H9 (cell line): ENCODE measurements around the gene NMRK1. TPM values are rescaled to one million over a fixed set of nuclear protein-coding genes. Genes with fewer than 3 reads are reported as not detected.

Experiments used
- DNase-seq: peaks from one replicate; pipeline ENCODE4 v3.0.0-alpha.2; 2017
- H2AFZ ChIP-seq: one replicate; pipeline ENCODE4 v1.6.1; 2013; ENCODE audit warnings: mild to moderate bottlenecking, low read length, control low read depth, moderate library complexity
- H2AK5ac ChIP-seq: 2 replicates; pipeline ENCODE4 v1.6.1; 2013; ENCODE audit warnings: low read length, control low read depth, mixed read lengths; ENCODE audit not compliant: insufficient read length
- H2BK120ac ChIP-seq: one replicate; pipeline ENCODE4 v1.6.1; 2013; ENCODE audit warnings: low read depth, mild to moderate bottlenecking, low read length, control low read depth, inconsistent platforms; ENCODE audit not compliant: poor library complexity, severe bottlenecking
- H2BK12ac ChIP-seq: 2 replicates; pipeline ENCODE4 v1.6.1; 2013; ENCODE audit warnings: low read length, control low read depth, mixed read lengths, low read depth; ENCODE audit not compliant: insufficient read length
- H2BK15ac ChIP-seq: 2 replicates; pipeline ENCODE4 v1.6.1; 2013; ENCODE audit warnings: low read depth, low read length, control low read depth
- H2BK20ac ChIP-seq: one replicate; pipeline ENCODE4 v1.6.1; 2013; ENCODE audit warnings: low read depth, mild to moderate bottlenecking, low read length, control low read depth, inconsistent platforms; ENCODE audit not compliant: poor library complexity, severe bottlenecking
- H2BK5ac ChIP-seq: 2 replicates; pipeline ENCODE4 v1.6.1; 2013; ENCODE audit warnings: low read length, control low read depth, mixed read lengths; ENCODE audit not compliant: insufficient read length
- H3K14ac ChIP-seq: 2 replicates; pipeline ENCODE4 v1.6.1; 2013; ENCODE audit warnings: low read length, control low read depth; ENCODE audit not compliant: insufficient read depth
- H3K18ac ChIP-seq: 2 replicates; pipeline ENCODE4 v1.6.1; 2013; ENCODE audit warnings: low read depth, mild to moderate bottlenecking, mixed read lengths, low read length, control low read depth; ENCODE audit not compliant: insufficient read length
- H3K23ac ChIP-seq: 2 replicates; pipeline ENCODE4 v1.6.1; 2013; ENCODE audit warnings: low read length, control low read depth, mixed read lengths, low read depth; ENCODE audit not compliant: insufficient read length
- H3K23me2 ChIP-seq: 2 replicates; pipeline ENCODE4 v1.6.1; 2013; ENCODE audit warnings: low read depth, mild to moderate bottlenecking, mixed read lengths, low read length, control low read depth; ENCODE audit not compliant: insufficient read length, poor library complexity, severe bottlenecking
- H3K27ac ChIP-seq: 2 replicates; pipeline ENCODE4 v1.5.1; 2013; ENCODE audit warnings: low read length, control low read depth, mixed read lengths, low read depth; ENCODE audit not compliant: insufficient read length
- H3K27me3 ChIP-seq: 2 replicates; pipeline ENCODE4 v1.6.1; 2013; ENCODE audit warnings: low read length, control low read depth, inconsistent platforms; ENCODE audit not compliant: insufficient read depth
- H3K4ac ChIP-seq: 2 replicates; pipeline ENCODE4 v1.6.1; 2013; ENCODE audit warnings: low read depth, mild to moderate bottlenecking, control low read depth, inconsistent platforms, low read length, moderate library complexity
- H3K4me1 ChIP-seq: 2 replicates; pipeline ENCODE4 v1.6.1; 2013; ENCODE audit warnings: low read length, control low read depth, inconsistent platforms; ENCODE audit not compliant: insufficient read depth
- H3K4me2 ChIP-seq: 2 replicates; pipeline ENCODE4 v1.6.1; 2013; ENCODE audit warnings: low read length, control low read depth, mixed read lengths; ENCODE audit not compliant: insufficient read length, insufficient read depth
- H3K56ac ChIP-seq: 2 replicates; pipeline ENCODE4 v1.6.1; 2013; ENCODE audit warnings: low read depth, mild to moderate bottlenecking, mixed read lengths, low read length, control low read depth; ENCODE audit not compliant: insufficient read length
- H3K79me1 ChIP-seq: 2 replicates; pipeline ENCODE4 v1.6.1; 2013; ENCODE audit warnings: low read depth, mild to moderate bottlenecking, moderate library complexity, low read length, control low read depth, inconsistent platforms; ENCODE audit not compliant: insufficient read depth, poor library complexity, severe bottlenecking
- H3K79me2 ChIP-seq: 2 replicates; pipeline ENCODE4 v1.6.1; 2013; ENCODE audit warnings: low read length, control low read depth, inconsistent platforms; ENCODE audit not compliant: insufficient read depth
- H3K9ac ChIP-seq: 2 replicates; pipeline ENCODE4 v1.6.1; 2013; ENCODE audit warnings: low read length, control low read depth, mixed read lengths; ENCODE audit not compliant: insufficient read length; ENCODE audit errors: extremely low read depth
- H3K9me3 ChIP-seq: one replicate; pipeline ENCODE4 v1.6.1; 2013; ENCODE audit warnings: low read depth, low read length, inconsistent platforms; ENCODE audit not compliant: control insufficient read depth
- H3T11ph ChIP-seq: one replicate; pipeline ENCODE4 v1.6.1; 2013; ENCODE audit warnings: mild to moderate bottlenecking, low read length, control low read depth, inconsistent platforms
- H4K20me1 ChIP-seq: one replicate; pipeline ENCODE4 v1.6.1; 2013; ENCODE audit not compliant: control insufficient read depth, insufficient read length, insufficient read depth
- H4K5ac ChIP-seq: 2 replicates; pipeline ENCODE4 v1.6.1; 2013; ENCODE audit warnings: low read depth, mild to moderate bottlenecking, mixed read lengths, low read length, control low read depth; ENCODE audit not compliant: insufficient read length
- H4K8ac ChIP-seq: replicated peaks from 2 replicates; pipeline ENCODE4 v1.6.1; 2013; ENCODE audit warnings: low read length, control low read depth, mixed read lengths, low read depth; ENCODE audit not compliant: insufficient read length
- H4K91ac ChIP-seq: 2 replicates; pipeline ENCODE4 v1.6.1; 2013; ENCODE audit warnings: low read depth, mild to moderate bottlenecking, moderate library complexity, mixed read lengths, low read length, control low read depth; ENCODE audit not compliant: insufficient read length
- H3K27ac Mint-ChIP-seq, 3 experiments: 2 replicates in 2 of 3; 3 replicates in 1 of 3; pipeline ENCODE4 v1.8.0; 2020 to 2021; ENCODE audit warnings: mixed read lengths in 3 of 3, mild to moderate bottlenecking in 1 of 3, moderate library complexity in 1 of 3
- H3K27me3 Mint-ChIP-seq: 2 replicates; pipeline ENCODE4 v1.8.0; 2021; ENCODE audit warnings: low read depth, mild to moderate bottlenecking, moderate library complexity, mixed read lengths
- H3K36me3 Mint-ChIP-seq, 3 experiments: 2 replicates in 2 of 3; 3 replicates in 1 of 3; pipeline ENCODE4 v1.8.0; 2020 to 2021; ENCODE audit warnings: low read depth in 3 of 3, mixed read lengths in 3 of 3; ENCODE audit not compliant: insufficient read depth in 1 of 3
- H3K4me1 Mint-ChIP-seq, 2 experiments: 2 replicates each; pipeline ENCODE4 v1.8.0; 2020; ENCODE audit warnings: mixed read lengths in 2 of 2
- H3K4me3 Mint-ChIP-seq, 2 experiments: 2 replicates in 1 of 2; 3 replicates in 1 of 2; pipeline ENCODE4 v1.8.0; 2020 to 2021; ENCODE audit warnings: mild to moderate bottlenecking in 2 of 2, mixed read lengths in 2 of 2, moderate library complexity in 1 of 2
- H3K9me3 Mint-ChIP-seq, 2 experiments: 2 replicates in 1 of 2; 3 replicates in 1 of 2; pipeline ENCODE4 v1.8.0; 2020; ENCODE audit warnings: mild to moderate bottlenecking in 2 of 2, mixed read lengths in 2 of 2, moderate library complexity in 1 of 2
- WGBS: extraction: QIAGEN DNeasy Blood & Tissue Kit; methylation state at CpG from one replicate; pipeline ENCODE4 v1.1.7; 2013; ENCODE audit warnings: missing lambda C conversion rate, low lambda C conversion rate, mixed read lengths; ENCODE audit not compliant: insufficient read length; ENCODE audit errors: extremely low coverage; 5-methylcytosine and 5-hydroxymethylcytosine counted together
- total RNA-seq: library from RNA; stranded (reverse); gene quantifications from 2 replicates; pipeline ENCODE4 v1.2.1, GENCODE V29; 2021
- TF ChIP-seq, protein P1 (sequence below): fragments of 200-600 bp; sonication (generic); conservative IDR thresholded peaks from 3 replicates; pipeline ENCODE4 v1.8.0; 2021; ENCODE audit warnings: antibody characterized with exemption, mild to moderate bottlenecking

Gene NMRK1
- total RNA-seq, 1 experiment from 2014 or later = 3.0 TPM

DNA sequence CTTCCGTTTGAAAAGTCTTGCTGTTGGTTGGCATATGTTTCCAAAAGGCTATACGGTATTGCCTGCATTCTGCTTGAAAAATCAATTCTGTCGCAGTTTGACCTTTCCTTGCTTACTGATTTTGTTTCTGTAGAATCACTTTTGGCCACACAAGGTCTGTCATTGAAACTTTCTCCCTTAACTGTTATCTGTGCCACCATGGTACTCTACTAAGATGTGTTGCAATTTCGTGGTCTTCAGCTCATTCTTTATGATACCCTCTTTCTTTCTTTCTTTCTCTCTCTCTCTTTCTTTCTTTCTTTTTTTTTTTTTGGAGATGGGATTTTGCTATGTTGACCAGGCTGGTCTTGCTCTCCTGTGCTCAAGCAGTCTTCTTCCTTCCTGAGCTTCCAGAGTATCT, 4.8 kb upstream of the NMRK1 start:
- no peaks in the 10 kb centered on the region for H3K9me3 ChIP-seq
- no peak overlapping the region for H3K23ac ChIP-seq
- no peak overlapping the region for H3K18ac ChIP-seq
- no peak overlapping the region for H2AK5ac ChIP-seq
- no peak overlapping the region for H3K56ac ChIP-seq
- no peak overlapping the region for H2BK5ac ChIP-seq
- TF ChIP-seq, protein P1, sequence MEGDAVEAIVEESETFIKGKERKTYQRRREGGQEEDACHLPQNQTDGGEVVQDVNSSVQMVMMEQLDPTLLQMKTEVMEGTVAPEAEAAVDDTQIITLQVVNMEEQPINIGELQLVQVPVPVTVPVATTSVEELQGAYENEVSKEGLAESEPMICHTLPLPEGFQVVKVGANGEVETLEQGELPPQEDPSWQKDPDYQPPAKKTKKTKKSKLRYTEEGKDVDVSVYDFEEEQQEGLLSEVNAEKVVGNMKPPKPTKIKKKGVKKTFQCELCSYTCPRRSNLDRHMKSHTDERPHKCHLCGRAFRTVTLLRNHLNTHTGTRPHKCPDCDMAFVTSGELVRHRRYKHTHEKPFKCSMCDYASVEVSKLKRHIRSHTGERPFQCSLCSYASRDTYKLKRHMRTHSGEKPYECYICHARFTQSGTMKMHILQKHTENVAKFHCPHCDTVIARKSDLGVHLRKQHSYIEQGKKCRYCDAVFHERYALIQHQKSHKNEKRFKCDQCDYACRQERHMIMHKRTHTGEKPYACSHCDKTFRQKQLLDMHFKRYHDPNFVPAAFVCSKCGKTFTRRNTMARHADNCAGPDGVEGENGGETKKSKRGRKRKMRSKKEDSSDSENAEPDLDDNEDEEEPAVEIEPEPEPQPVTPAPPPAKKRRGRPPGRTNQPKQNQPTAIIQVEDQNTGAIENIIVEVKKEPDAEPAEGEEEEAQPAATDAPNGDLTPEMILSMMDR = no peak
- H3K79me2 ChIP-seq = no peaks in the 10 kb centered on the region; the same call in 1 of the 2 replicates
- no peak overlapping the region for H4K5ac ChIP-seq
- no peak overlapping the region for H4K8ac ChIP-seq
- H3T11ph ChIP-seq = no peak overlapping the region
- H3K27me3 Mint-ChIP-seq = no peaks in the 10 kb centered on the region; the same call in 1 of the 2 replicates
- H3K27ac Mint-ChIP-seq = no peak overlapping the region; a peak in 1 of 7 replicates
- H3K9ac ChIP-seq = no peak overlapping the region
- peaks cover 8% of the 10 kb centered on the region for H3K23me2 ChIP-seq
- no peak overlapping the region for H4K91ac ChIP-seq
- no peak overlapping the region for H3K4me3 Mint-ChIP-seq
- H3K27ac ChIP-seq = no peak overlapping the region
- no peaks in the 10 kb centered on the region for H3K27me3 ChIP-seq
- H3K9me3 Mint-ChIP-seq = no peaks in the 10 kb centered on the region
- H2BK120ac ChIP-seq = no peak overlapping the region
- H3K4me1 ChIP-seq = peaks cover 2% of the 10 kb centered on the region; the same call in 1 of the 2 replicates
- no peaks in the 10 kb centered on the region for H4K20me1 ChIP-seq
- peaks cover 27 to 31% of the 10 kb centered on the region in 2 experiments for H3K4me1 Mint-ChIP-seq
- no peak overlapping the region for H2AFZ ChIP-seq
- no peak overlapping the region for H2BK15ac ChIP-seq
- no peak for DNase-seq
- H3K4me2 ChIP-seq = no peak overlapping the region
- H3K79me1 ChIP-seq = no peaks in the 10 kb centered on the region
- WGBS = no CpG with 5 or more reads among the region's 4 CpGs
- no peak overlapping the region for H2BK12ac ChIP-seq
- no peak overlapping the region for H2BK20ac ChIP-seq
- no peak overlapping the region for H3K4ac ChIP-seq
- no peaks in the 10 kb centered on the region for H3K36me3 Mint-ChIP-seq
- no peak overlapping the region for H3K14ac ChIP-seq
